Measurements from ENCODE around the gene MDH1B. TPM values are rescaled to one million over a fixed set of nuclear protein-coding genes. Genes with fewer than 3 reads are reported as not detected.
A peak's percentile ranks its signal among the peaks of the same experiment; 100 is the strongest.

MDH1B gene
- total RNA-seq, 3 donors from 2014 or later: 0.29 to 0.76 (median 0.53) TPM

DNA sequence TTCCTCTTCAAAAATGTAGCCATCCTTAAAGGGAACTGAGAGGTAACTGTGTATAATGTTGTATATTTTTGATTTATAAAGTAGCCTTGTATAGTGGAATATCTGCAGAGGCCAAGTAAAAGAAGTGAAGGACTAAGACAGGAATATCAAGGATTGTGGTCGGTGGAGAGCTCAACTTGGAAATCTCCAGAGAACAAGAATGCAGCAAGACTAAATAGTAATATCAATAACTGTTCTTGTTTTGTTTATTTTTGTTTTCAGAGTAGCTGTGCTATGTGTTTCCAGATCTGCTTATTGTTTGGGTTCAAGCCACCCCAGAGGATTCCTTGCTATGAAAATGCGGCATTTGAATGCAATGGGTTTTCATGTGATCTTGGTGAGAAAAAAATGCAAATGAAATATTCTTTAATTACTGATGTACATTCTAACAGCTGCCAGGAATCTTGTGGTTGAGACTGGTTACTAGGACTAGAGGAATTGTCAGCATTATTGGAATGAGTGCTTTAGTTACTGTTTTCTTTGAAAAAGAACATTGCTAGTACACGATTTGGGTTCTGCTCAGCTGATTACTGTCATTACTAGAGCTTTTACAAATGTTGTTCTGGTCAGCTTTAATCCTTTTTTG is 25.3 kb upstream of the MDH1B start:
- Mint-ChIP-seq H3K4me3 (no peak overlapping the region), H3K4me1 (ENCODE audit: low read depth) (no peaks in the 10 kb centered on the region), H3K27me3 (ENCODE audit: low read depth) (no peaks in the 10 kb centered on the region), H3K36me3 (ENCODE audit: insufficient read depth) (peaks cover 35% of the 10 kb centered on the region), H3K9me3 (no peaks in the 10 kb centered on the region)
- DNase-seq: no peak
- no peak for ATAC-seq

GRCh38 chr2:206784559-206785353 is 19.6 kb upstream of the MDH1B start:
- H3K9me3 Mint-ChIP-seq: peaks cover 10% of the 10 kb centered on the region
- peaks cover 51% of the 10 kb centered on the region for H3K36me3 Mint-ChIP-seq (ENCODE audit: insufficient read depth)
- ATAC-seq: peak; percentile 66 to 81
- H3K27me3 Mint-ChIP-seq (ENCODE audit: low read depth): no peaks in the 10 kb centered on the region
- peaks cover 7% of the 10 kb centered on the region for H3K4me1 Mint-ChIP-seq (ENCODE audit: low read depth)
- H3K4me3 Mint-ChIP-seq: no peak overlapping the region
- no peak for DNase-seq

- Mint-ChIP-seq H3K9me3 (peaks cover 13% of the 10 kb centered on the region), H3K27me3 (ENCODE audit: low read depth) (no peaks in the 10 kb centered on the region), H3K36me3 (ENCODE audit: insufficient read depth) (peaks cover 54% of the 10 kb centered on the region), H3K4me3 (no peak overlapping the region), H3K4me1 (ENCODE audit: low read depth) (peaks cover 7% of the 10 kb centered on the region)
- DNase-seq (no peak), ATAC-seq (no peak)
Observed at GRCh38 chr2:206783718-206784117, 18.6 kb upstream of the MDH1B start.

- Mint-ChIP-seq H3K36me3 (ENCODE audit: insufficient read depth) (peaks cover 76% of the 10 kb centered on the region), H3K4me1 (ENCODE audit: low read depth) (peaks cover 25% of the 10 kb centered on the region), H3K9me3 (peaks cover 16% of the 10 kb centered on the region), H3K4me3 (no peak overlapping the region), H3K27me3 (ENCODE audit: low read depth) (no peaks in the 10 kb centered on the region)
- ATAC-seq: no peak
- no peak for DNase-seq
Observed at GRCh38 chr2:206780671-206781070, 15.5 kb upstream of the MDH1B start.

DNA sequence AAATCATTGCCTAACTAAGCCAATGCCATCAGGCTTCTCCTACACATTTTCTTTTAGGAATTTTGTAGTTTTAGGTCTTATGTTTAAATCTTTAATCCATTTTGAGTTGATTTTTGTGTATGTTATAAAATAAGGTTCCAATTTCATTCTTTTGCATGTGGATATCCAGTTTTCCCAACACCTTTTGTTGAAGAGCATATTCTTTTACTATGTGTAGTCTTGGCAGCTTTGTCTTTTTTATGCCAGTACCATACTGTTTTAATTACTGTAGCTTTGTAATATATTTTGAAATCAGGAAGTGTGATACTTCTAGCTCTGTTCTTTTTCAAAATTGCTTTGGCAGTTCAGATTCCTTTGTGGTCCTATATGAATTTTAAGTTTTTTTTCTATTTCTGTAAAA is 11.3 kb upstream of the MDH1B start:
- Mint-ChIP-seq H3K4me1 (ENCODE audit: low read depth) (peaks cover 27% of the 10 kb centered on the region), H3K36me3 (ENCODE audit: insufficient read depth) (peaks cover 70% of the 10 kb centered on the region), H3K9me3 (peaks cover 16% of the 10 kb centered on the region), H3K27me3 (ENCODE audit: low read depth) (no peaks in the 10 kb centered on the region), H3K4me3 (no peak overlapping the region)
- no peak for ATAC-seq
- DNase-seq: no peak

DNA sequence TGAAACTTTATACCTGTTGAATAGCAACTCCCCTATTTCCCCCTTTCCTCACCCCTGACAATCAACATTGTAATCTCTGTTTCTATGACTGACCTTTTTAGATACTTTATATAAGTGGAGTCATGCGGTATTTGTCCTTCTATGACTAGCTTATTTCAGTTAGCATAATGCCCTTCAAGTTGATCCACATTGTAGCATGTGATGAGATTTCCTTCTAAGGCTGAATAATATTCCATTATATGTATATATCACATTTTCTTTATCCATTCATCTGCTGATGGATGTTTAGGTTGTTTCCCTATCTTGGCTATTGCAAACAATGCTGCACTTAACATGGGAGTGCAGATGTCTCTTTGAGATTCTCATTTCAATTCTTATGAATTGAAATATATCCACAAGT is 9.7 kb upstream of the MDH1B start:
- peaks cover 64% of the 10 kb centered on the region for H3K36me3 Mint-ChIP-seq (ENCODE audit: insufficient read depth)

GRCh38 chr2:206766057-206766930 is 1.2 kb upstream of the MDH1B start:
- peak overlapping the region; percentile 95 for H3K4me3 Mint-ChIP-seq
- H3K36me3 Mint-ChIP-seq (ENCODE audit: insufficient read depth): peaks cover 25% of the 10 kb centered on the region
- no peaks in the 10 kb centered on the region for H3K9me3 Mint-ChIP-seq
- peaks cover 32% of the 10 kb centered on the region for H3K4me1 Mint-ChIP-seq (ENCODE audit: low read depth)
- no peaks in the 10 kb centered on the region for H3K27me3 Mint-ChIP-seq (ENCODE audit: low read depth)
- no peak for DNase-seq
- ATAC-seq: no peak

More for the DNA sequence above, 9.7 kb upstream of the MDH1B start:
- Mint-ChIP-seq H3K4me3 (no peak overlapping the region), H3K27me3 (ENCODE audit: low read depth) (no peaks in the 10 kb centered on the region), H3K9me3 (peaks cover 7% of the 10 kb centered on the region), H3K4me1 (ENCODE audit: low read depth) (peaks cover 27% of the 10 kb centered on the region)
- no peak for DNase-seq
- ATAC-seq: no peak

DNA sequence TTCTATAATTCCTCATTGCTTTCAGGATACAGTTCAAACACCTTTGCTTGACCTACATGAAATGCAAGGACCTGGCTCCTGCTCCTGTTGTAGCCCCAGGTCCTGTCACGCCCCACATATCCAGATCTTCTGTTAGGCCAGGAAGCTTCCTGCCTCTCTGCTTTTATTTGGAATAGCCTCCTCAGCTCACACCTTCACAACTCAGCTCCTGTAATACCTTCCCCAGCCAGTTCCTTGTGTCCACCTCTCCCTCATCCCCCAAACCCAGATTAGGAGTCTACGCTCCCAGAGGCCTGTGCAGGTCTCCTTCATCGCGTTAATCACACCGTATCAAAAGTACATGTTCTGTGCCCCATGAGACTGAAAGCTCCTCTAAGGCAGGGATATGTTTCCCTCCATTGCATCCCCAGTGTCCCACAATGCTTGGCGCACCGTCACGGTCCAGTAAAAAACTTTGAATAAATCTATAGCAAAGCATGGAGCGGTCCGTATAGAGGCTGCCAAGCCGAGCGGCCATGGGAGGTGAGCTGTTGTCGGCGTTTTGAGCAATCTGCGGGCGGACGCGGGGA is 371 bp downstream of the MDH1B start:
- Mint-ChIP-seq H3K4me3 (peak overlapping the region; percentile 95), H3K9me3 (no peaks in the 10 kb centered on the region), H3K27me3 (ENCODE audit: low read depth) (peaks cover 5% of the 10 kb centered on the region), H3K36me3 (ENCODE audit: insufficient read depth) (peaks cover 17% of the 10 kb centered on the region), H3K4me1 (ENCODE audit: low read depth) (peaks cover 32% of the 10 kb centered on the region)
- ATAC-seq (no peak), DNase-seq (no peak)

GRCh38 chr2:206756816-206757215 is 8.3 kb downstream of the MDH1B start:
- no peaks in the 10 kb centered on the region for H3K4me1 Mint-ChIP-seq (ENCODE audit: low read depth)
- ATAC-seq (no peak), DNase-seq (no peak)
- no peaks in the 10 kb centered on the region for H3K36me3 Mint-ChIP-seq (ENCODE audit: insufficient read depth)
- peaks cover 35% of the 10 kb centered on the region for H3K27me3 Mint-ChIP-seq (ENCODE audit: low read depth)
- H3K4me3 Mint-ChIP-seq: no peak overlapping the region
- H3K9me3 Mint-ChIP-seq: no peaks in the 10 kb centered on the region

DNA sequence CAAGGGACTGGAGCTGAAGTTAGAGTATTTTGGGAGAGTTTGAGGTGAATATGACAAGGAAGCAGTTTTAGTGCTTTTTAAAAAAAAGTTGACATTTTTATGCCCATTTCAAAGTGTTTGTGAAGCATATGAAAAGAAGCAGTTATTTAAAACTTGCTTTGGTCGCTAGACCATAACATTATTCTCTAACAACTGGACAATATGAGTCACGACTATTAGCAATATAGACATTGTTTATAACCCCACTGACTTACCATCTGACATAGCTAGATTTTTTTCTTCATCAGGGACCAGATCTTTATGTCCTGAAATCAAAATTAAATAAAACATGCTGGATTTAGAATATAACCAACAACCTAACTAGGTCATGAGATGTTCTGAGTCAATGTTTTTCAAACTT is 24.3 kb downstream of the MDH1B start:
- peaks cover 10% of the 10 kb centered on the region for H3K27me3 Mint-ChIP-seq (ENCODE audit: low read depth)

DNA sequence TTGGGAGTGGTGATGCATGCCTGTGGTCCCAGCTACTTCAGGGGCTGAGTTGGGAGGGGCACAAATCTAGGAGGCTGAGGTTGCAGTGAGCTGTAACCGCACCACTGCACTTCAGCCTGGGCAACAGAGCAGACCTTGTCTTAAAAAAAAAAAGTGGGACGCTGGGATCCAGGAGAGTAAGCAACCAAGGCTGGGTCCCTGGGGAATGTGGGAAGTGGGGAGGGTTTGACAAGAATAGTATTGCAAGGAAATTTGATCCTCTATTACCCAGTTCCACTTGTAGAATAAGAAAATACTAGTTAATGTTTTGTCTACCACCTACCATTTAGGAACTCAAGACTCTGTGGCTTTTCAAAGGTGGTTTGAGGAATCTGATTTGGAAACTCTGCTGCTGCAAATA is 25.9 kb downstream of the MDH1B start:
- H3K4me1 Mint-ChIP-seq (ENCODE audit: low read depth): no peaks in the 10 kb centered on the region
- no peak overlapping the region for H3K4me3 Mint-ChIP-seq
- H3K27me3 Mint-ChIP-seq (ENCODE audit: low read depth): peaks cover 9% of the 10 kb centered on the region
- ATAC-seq (no peak), DNase-seq (no peak)
- H3K36me3 Mint-ChIP-seq (ENCODE audit: insufficient read depth): no peaks in the 10 kb centered on the region
- no peaks in the 10 kb centered on the region for H3K9me3 Mint-ChIP-seq

More for the DNA sequence above, 24.3 kb downstream of the MDH1B start:
- Mint-ChIP-seq H3K9me3 (no peaks in the 10 kb centered on the region), H3K36me3 (ENCODE audit: insufficient read depth) (no peaks in the 10 kb centered on the region), H3K4me1 (ENCODE audit: low read depth) (no peaks in the 10 kb centered on the region), H3K4me3 (no peak overlapping the region)
- ATAC-seq (no peak), DNase-seq (no peak)

- Mint-ChIP-seq H3K4me1 (ENCODE audit: low read depth) (no peaks in the 10 kb centered on the region), H3K27me3 (ENCODE audit: low read depth) (peaks cover 3% of the 10 kb centered on the region), H3K36me3 (ENCODE audit: insufficient read depth) (no peaks in the 10 kb centered on the region), H3K4me3 (no peak overlapping the region), H3K9me3 (no peaks in the 10 kb centered on the region)
- ATAC-seq (peak; percentile 77 to 91), DNase-seq (no peak)
Observed at GRCh38 chr2:206736935-206737334, 28.2 kb downstream of the MDH1B start.

GRCh38 chr2:206733341-206733740 is 31.8 kb downstream of the MDH1B start:
- DNase-seq (no peak), ATAC-seq (no peak)
- H3K4me3 Mint-ChIP-seq: no peak overlapping the region
- no peaks in the 10 kb centered on the region for H3K4me1 Mint-ChIP-seq (ENCODE audit: low read depth)
- peaks cover 13% of the 10 kb centered on the region for H3K27me3 Mint-ChIP-seq (ENCODE audit: low read depth)
- H3K9me3 Mint-ChIP-seq: no peaks in the 10 kb centered on the region
- H3K36me3 Mint-ChIP-seq (ENCODE audit: insufficient read depth): no peaks in the 10 kb centered on the region
